ENCODE results near the gene NDUFS2.
"Not testable (repeated sequence)": the region's sequence is repeated elsewhere in the genome, so short reads cannot be mapped to it uniquely, and the experiment has no call there.

Gene NDUFS2

DNA sequence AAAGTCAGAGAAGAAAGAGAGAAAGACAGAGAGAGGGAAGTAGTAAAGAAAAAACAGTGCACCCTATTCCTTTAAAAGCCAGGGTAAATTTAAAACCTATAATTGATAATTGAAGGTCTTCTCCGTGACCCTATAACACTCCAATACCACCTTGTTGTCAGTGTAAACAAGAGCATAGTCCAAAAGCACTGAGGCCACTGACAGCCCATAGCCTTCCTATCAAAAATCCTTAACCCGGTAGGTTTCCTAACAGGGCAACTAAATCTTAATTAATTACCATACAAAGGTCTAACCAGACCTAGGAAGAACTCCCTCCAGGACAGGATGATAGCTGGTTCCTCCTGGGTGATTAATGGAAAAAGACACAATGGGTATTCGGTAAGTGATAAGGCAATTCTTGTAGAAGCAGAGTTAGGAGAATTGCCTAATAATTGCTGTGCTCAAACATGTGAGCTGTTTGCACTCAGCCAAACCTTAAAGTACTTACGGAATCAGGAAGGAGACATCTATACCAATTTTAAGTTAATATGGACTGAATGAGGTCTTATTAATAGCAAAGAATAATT lies 53.9 kb downstream of the NDUFS2 start:
- not testable (repeated sequence) for DNase-seq

DNA sequence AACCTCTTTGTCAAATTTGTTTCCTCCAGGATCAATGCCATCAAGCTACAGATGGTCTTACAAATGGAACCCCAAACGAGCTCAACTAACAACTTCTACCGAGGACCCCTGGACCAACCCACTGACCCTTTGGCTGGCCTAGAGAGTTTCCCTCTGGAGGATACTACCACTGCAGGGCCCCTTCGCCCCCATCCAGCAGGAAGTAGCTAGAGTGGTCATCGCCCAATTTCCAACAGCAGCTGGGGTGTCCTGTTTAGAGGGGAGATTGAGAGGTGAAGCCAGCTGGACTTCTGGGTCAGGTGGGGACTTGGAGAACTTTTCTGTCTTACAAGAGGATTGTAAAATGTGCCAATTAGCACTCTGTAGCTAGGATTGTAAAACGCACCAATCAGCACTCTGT lies 54.9 kb downstream of the NDUFS2 start:
- not testable (repeated sequence) for DNase-seq

DNA sequence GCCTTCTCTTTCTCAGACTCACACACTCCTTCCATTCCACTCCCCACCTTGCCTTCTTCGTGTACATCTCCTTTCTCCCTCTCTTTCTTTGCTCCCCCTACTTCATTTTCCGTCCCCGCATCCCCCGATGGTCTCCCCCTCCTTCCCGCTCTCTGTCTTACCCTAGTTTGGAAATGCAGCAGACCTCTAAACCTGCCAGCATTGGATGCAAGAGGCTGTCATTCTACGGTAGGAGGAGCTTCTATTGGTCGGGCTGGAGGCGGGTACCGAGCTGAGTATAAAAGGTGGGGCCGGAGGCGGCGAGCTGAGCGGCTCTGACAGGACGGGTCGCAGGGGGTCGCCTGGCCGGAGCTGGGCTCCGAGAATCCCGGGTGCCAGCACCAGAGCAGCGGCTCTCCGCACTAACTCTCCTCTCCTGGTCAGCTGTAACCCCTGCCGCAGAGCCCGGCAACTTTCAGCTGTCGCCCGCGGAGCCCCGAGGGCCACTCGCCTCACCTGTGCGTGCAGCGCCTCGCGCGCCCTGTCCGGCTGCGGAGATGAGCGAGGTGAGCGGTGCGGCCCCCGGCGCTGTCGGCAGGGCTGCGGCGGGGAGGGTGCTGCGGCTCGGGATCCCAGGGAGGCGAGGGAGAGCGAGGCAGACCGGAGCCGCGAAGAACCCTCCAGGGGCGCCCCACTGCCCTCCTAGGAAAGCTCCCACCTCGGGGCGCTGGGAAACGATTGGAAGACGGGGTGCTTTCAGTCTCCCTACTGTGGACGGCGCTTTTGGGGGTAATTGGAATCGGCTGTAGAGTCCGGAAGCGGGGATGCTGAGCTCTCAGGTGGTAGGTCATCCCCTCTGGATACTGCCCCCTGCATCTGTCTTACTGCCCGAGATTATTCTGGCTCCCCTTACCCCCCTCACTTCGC lies 56.5 kb downstream of the NDUFS2 start, which contains the start of gene PCP4L1:
PCP4L1 (plus strand) TSS at position 307 of the 906 bp plus-strand sequence; CDS start at position 537, 230 bp downstream.
- DNase-seq = peak; percentile 30

DNA sequence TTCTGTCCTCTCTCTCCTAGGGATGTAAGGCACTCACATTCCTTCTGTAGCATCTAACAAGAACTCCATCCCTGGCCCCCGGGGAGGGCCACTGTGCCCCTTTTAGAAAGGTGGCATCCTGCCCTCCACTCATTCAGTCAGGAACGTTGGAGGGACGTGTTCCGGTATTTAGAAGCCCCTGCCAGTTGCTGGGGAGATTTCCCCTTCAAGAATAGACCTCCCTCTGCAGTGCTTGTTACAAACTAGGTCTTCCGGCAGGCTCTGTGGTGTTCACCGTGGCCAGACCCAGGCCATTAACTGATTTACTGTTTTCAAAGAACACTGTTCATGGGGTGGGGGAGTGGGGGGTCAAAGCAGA lies 57.2 kb downstream of the NDUFS2 start:
- no peak for DNase-seq

DNA sequence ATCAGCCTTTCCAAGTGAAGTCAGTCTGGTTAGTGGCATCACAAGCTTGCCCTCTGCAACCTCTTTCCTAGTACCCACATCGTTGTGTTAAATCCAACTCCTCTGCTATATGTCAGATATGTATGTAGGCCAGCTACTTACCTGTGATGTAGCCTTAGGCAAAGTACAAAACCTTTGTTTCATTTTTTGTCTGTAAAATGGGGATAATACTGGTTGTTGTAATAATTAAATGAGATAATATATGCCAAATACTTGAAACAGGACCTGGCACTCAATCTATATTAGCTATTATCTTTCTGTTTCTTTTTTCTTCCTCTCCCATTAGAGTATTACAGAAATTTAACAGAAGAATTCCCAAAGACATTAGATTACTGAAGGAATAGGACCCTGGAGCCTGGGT lies 57.6 kb downstream of the NDUFS2 start:
- no peak for DNase-seq

DNA sequence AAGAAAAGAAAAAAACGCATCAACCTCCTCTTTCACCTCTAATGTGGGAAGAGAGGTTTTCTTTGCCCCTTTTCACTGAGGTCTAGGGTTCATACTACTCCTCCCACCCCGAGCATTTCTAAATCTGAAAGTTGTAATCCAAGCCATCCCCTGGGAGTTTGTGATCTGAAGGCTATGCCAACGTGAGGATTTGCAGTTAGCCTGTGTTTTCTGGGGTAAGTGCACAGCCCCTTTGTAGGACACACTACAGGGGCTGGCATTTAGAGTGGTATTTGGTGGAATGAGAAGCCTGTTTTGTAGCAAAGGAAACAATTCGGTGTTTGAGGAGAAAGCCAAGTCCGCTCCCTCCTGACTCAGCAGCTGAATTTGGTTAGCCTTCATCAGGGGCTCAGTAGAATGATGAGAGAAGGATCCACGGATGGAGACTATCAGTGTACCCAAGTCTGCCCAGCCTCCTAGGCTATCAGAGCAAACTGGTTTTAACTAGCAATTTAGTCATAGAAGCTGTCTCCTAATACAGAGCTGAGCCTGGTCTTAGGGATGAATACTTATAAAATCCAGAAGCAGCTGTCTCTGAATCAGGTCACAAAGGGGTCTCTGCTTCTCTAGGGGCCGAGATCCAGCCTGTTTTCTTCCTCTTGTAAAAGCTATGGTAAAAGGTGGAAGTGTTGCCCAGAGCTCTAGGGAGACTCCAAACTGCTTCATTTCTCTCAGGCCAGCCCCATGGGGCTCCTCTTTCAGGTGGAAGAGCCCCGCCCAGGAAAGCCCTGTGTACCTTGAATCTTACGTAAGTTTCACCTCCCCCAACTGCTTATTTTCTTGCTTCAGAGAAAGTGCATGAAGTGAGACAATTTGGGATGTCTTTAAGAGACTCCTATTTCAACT lies 58.5 kb downstream of the NDUFS2 start:
- DNase-seq = no peak

DNA sequence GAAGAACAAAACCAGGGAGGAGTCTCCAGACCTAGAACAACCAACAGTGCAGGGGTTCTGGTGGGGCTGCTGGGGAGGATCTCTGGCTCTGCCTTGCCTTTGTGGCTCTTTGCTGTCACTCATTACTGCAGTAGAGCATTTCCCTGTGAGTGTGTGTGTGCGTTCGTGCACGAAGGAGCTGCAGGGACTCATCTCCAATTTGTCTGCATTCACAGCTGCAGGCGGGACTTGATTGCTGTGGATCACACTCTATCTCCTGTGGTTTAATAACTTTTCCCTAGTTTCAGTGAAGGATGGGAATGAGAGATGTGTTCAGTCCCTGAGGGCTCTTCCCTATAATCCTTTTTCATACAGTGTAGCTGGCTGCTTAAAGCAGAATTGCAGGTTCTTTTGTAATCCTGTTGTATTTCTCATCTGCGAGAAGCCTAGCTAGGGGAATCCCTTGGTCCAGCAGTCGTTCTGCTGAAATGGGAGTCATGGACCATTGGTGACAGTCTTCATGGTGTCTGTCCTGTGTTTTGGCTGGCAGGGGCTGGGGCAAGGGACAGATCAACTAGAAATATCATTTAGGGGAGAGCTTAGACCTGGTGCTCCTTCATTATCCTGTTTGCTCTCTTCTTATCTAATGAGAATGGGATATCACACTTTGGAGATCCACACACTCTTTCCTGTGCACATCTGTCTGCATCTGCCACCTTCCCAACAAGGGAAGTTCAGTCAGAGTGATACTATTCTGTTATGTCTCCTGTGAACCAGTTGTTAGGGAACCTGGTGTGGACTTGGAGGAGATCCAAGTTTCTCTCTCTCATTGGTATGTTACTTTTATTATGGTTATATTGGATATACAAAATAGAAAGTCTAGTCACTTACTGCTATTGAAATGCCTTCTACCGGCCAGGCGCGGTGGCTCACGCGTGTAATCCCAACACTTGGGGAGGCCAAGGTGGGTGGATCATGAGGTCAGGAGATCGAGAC lies 59.4 kb downstream of the NDUFS2 start:
- no peak for DNase-seq

All from CD4-positive, alpha-beta T cell treated with Interleukin-10 for 1 hour (primary cell).